Hepatocyte (in vitro differentiated cells): Measurements from ENCODE around the gene PSMD8.

ENCODE experiments used
- CTCF ChIP-seq: fragments of 200-600 bp; sonication (generic); IDR thresholded peaks from 2 replicates; pipeline ENCODE4 v1.5.1; 2016; ENCODE audit warnings: antibody characterized with exemption, mild to moderate bottlenecking; ENCODE audit not compliant: poor library complexity
- EZH2 ChIP-seq: fragments of 200-600 bp; sonication (generic); IDR thresholded peaks from 2 replicates; pipeline ENCODE4 v1.6.1; 2016; ENCODE audit warnings: antibody characterized with exemption, mild to moderate bottlenecking, borderline replicate concordance
- EZH2phosphoT487 ChIP-seq: fragments of 200-600 bp; sonication (generic); IDR thresholded peaks from one replicate; pipeline ENCODE4 v1.6.1; 2018; ENCODE audit warnings: antibody characterized with exemption, mild to moderate bottlenecking, low read depth, moderate library complexity; ENCODE audit not compliant: unreplicated experiment, severe bottlenecking

DNA sequence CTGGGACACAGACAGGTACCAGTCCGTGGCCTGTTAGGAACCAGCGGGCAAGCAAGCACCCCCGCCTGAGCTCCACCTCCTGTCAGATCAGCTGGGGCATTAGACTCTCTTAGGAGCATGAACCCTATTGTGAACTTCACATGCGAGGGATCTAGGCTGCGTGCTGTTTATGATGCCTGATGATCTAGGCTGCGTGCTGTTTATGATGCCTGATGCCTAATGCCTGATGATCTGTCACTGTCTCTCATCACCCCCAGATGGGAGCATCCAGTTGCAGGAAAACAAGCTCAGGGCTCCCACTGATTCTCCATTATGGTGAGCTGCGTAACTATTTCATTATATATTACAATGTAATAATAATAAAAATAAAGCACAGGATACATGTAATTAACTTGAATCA, 48.1 kb downstream of the PSMD8 start:
- TF ChIP-seq CTCF (no peak), EZH2 (no peak), EZH2phosphoT487 (no peak)
